Hepatocyte (in vitro differentiated cells): Measurements from ENCODE around the gene IMMP2L.

Source experiments
- EZH2phosphoT487 ChIP-seq: fragments of 200-600 bp; sonication (generic); IDR thresholded peaks from one replicate; pipeline ENCODE4 v1.6.1; 2018; ENCODE audit warnings: antibody characterized with exemption, mild to moderate bottlenecking, low read depth, moderate library complexity; ENCODE audit not compliant: unreplicated experiment, severe bottlenecking
- TF ChIP-seq, protein P1 (sequence below): fragments of 200-600 bp; sonication (generic); IDR thresholded peaks from 2 replicates; pipeline ENCODE4 v1.5.1; 2016; ENCODE audit warnings: antibody characterized with exemption, mild to moderate bottlenecking; ENCODE audit not compliant: poor library complexity

- TF ChIP-seq, protein P1, sequence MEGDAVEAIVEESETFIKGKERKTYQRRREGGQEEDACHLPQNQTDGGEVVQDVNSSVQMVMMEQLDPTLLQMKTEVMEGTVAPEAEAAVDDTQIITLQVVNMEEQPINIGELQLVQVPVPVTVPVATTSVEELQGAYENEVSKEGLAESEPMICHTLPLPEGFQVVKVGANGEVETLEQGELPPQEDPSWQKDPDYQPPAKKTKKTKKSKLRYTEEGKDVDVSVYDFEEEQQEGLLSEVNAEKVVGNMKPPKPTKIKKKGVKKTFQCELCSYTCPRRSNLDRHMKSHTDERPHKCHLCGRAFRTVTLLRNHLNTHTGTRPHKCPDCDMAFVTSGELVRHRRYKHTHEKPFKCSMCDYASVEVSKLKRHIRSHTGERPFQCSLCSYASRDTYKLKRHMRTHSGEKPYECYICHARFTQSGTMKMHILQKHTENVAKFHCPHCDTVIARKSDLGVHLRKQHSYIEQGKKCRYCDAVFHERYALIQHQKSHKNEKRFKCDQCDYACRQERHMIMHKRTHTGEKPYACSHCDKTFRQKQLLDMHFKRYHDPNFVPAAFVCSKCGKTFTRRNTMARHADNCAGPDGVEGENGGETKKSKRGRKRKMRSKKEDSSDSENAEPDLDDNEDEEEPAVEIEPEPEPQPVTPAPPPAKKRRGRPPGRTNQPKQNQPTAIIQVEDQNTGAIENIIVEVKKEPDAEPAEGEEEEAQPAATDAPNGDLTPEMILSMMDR, result no peak
- no peak for TF ChIP-seq EZH2phosphoT487
Measured at GRCh38 chr7:110941385-110941784, 620.9 kb downstream of the IMMP2L start.
